ENCODE measurements around the gene DHFR2.
"Not testable (repeated sequence)": the region's sequence is repeated elsewhere in the genome, so short reads cannot be mapped to it uniquely, and the experiment has no call there.

- TF ChIP-seq CTCF, POLR2AphosphoS5, EP300, POLR2A (IDR thresholded peaks at IDR 0.05): not testable (repeated sequence)
These were observed 47.5 kb upstream of the DHFR2 start for GRCh38 chr3:94110232-94110631.

Measured in sigmoid colon (tissue), 4 donors.